Erythroblast (primary cell): ENCODE data around the gene NEDD8.

Source experiments
- DNase-seq, 2 experiments: peaks; one replicate each; lab custom pipeline; 2025; lab: John Stamatoyannopoulos, UW
- GATA1 ChIP-seq: IDR thresholded peaks from 2 replicates; pipeline ENCODE4 v1.6.1; 2011; ENCODE audit warnings: low read depth, mild to moderate bottlenecking, control low read depth, low read length, moderate library complexity
- POLR2A ChIP-seq: IDR thresholded peaks from 2 replicates; pipeline ENCODE4 v1.6.1; 2011; ENCODE audit warnings: mild to moderate bottlenecking, low read length

The NEDD8 gene

GRCh38 chr14:24270537-24271133 lies 38.5 kb upstream of the NEDD8 start:
- no peak for TF ChIP-seq GATA1
- TF ChIP-seq POLR2A = no peak
- no peak for DNase-seq

- DNase-seq = no peak
- TF ChIP-seq POLR2A = no peak
- TF ChIP-seq GATA1 = no peak
Measured at GRCh38 chr14:24269910-24270536, 37.9 kb upstream of the NEDD8 start.

DNA sequence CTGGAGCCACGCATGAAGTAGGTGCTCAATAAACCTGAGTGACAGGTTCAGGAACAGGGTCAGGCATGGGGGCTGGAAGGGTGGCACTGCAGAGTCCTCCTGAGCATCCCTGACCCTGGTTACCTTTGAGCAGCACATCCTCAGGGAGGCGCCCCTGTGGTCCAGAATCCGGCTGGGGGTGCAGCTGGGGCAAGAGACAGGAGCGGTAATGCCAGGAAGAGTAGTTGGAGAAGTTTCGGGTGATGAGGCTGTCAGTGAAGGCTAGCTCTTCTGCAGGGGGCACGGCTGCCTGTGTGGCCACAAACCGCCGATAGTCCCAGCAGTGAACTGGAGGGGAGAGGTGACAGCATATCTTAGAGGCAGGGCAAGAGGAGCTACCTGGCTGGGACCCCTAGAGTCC lies 37.2 kb upstream of the NEDD8 start:
- no peak for DNase-seq
- TF ChIP-seq GATA1 = no peak
- no peak for TF ChIP-seq POLR2A

DNA sequence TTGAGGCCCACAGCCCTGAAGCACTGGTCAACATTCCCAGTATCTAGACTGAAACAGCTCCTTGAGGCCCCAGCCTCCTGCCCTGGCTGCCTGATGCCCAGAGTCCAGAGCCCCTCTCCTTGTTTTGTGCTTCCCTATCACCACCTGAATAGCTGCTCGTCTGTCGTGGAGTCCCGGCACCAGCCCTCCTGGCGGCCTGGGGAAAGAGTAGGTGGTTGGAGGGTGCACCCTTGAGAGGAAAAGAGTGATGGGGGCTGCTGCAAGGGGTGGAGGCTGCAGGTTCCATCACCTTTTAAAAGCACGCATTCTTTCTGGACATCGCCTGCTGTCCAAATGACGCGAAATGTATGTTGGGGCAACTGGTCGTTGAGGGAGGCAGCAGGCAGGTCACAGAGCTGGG lies 36.1 kb upstream of the NEDD8 start:
- DNase-seq = no peak
- no peak for TF ChIP-seq POLR2A
- no peak for TF ChIP-seq GATA1

DNA sequence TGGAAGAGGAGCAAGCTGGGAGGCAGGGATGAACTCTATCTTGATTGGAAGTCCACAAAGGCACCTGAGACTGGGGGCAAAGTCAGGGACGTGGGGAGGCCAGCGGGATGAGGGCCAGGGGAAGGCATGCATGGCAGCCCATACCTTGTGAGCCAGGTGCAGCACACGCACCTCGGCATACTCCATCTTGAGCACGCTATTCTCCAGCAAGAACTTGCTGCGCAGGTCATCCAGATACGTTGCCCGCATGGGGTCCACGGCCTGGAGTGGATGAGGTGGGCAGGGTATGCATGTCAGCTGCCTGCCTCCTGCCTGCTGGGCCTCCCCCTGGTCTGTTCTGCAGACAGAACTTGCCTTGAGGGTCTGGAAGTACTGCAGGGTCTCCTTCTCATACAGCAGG lies 35.3 kb upstream of the NEDD8 start:
- no peak for DNase-seq
- TF ChIP-seq GATA1 (no peak), POLR2A (no peak)

DNA sequence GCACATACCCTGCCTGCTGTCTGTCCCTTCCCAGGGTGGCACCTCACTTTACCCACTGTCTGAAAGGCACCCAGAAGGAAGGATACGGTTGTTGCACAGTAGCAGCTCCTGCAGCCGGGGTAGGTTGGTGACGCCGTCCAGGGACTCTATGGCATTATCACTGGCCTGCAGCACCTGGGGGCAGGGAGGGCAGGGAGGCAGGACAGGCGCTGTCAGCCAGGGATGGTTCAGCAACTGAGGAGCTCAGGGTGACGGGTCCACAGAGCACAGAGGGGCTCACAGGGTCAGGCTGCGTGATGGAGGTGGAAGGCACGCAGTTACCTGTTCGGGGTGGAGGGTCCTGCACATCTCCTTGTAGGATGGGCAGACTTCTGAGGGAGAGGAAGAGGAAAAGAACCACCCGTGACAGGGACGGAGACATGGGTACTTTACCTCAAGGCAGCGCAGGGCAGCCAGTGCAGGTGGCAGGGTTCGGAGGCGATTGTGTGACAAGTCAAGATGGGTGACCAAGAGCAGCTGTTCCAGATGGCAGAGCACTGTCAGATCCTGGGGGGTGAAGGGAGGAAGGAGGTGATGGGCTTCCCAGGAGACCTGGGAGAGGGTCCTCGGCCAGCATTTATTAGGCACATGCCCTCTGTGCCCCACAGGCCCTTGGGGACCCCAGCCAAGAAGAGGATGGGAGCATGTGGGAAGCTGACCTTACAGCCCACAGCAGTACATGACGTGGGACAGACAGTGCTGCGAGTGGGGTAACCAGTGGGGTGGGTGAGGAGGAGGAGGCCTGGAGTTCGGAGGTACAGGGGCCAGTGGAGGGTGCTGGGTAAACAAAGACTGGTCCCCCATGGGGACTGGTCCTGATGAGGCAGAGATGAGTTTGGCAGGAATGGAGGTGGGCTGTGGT lies 34.4 kb upstream of the NEDD8 start:
- DNase-seq = no peak
- no peak for TF ChIP-seq POLR2A
- TF ChIP-seq GATA1 = no peak

- no peak for DNase-seq
- TF ChIP-seq GATA1 = no peak
- no peak for TF ChIP-seq POLR2A
Measured at GRCh38 chr14:24264298-24264697, 32.1 kb upstream of the NEDD8 start.

DNA sequence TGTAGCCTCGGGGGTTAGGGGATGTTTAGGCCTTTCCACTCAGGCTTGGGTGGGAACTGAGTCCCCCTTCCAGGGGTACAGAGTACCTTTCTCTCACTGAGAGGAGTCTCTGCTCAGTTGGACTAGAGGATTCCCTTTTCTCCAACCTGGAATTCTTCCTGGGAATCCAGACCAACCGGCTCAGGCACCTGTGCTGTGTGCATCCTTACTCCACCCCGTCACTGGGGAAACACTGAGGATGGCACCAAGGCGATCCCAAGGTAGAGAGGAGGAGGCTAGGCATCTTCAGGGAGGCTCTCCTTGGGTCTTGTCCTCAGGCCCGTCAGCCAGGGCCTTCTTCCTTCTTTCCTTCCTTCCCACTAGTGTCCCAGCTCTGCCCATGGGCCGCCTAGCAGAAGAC lies 31.7 kb upstream of the NEDD8 start:
- TF ChIP-seq GATA1 = no peak
- no peak for TF ChIP-seq POLR2A

DNA sequence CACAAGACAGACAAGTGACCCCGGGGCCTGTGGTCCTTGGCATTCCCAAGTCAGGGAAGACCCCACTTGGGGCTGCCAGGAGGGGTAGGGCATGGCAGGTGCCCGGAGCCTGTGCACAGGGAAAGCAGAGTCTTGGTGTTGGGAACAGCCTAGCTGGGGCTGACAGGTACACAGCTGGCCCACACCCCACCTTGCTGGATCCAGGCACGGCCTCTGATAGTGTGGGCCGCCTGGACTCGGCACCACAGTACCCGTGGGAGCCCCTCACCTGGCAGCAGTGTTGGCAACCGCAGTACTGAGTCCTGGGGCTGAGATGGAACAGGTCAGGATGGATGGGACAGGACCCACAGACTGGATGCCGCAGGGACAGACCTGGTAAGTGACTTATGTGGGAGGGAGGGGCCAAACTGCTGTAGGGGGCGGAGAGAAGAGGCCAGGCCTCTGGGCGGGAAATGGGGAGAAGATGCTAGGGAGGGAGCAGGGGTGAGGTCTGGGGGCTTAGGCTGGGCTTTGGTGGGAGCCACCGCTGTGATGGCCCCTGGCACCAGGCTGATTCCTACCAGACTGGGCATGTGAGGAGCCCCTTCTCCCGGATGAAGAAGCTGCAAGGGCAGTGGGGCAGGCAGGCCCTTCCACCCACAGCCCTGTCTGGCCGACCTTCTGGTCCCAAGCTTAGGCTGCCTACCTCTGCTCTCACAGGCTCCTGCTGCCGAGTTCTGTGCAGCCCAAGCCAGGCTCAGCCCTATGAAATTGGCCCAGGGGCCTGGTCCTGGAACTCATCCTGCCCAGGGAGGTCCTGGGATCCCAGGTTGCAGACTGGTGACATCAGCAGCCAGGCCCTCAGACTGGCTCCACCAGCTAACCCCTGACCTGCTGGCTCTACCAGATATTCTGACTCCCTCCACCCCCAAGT lies 30.9 kb upstream of the NEDD8 start, which contains the start of gene TGM1:
TSS of gene TGM1 (minus strand) at position 357 of the 913 bp plus-strand sequence. CDS start 825 bp downstream, outside the sequence.
- TF ChIP-seq GATA1 (no peak), POLR2A (no peak)
- peak; percentile 18 to 62 for DNase-seq

More for the DNA sequence above, 31.7 kb upstream of the NEDD8 start:
- no peak for DNase-seq

GRCh38 chr14:24261969-24262327 lies 29.8 kb upstream of the NEDD8 start:
- TF ChIP-seq GATA1 = no peak
- no peak for TF ChIP-seq POLR2A
- no peak for DNase-seq

- DNase-seq = no peak
- TF ChIP-seq GATA1 (no peak), POLR2A (no peak)
Measured at GRCh38 chr14:24261256-24261968, 29.2 kb upstream of the NEDD8 start.

DNA sequence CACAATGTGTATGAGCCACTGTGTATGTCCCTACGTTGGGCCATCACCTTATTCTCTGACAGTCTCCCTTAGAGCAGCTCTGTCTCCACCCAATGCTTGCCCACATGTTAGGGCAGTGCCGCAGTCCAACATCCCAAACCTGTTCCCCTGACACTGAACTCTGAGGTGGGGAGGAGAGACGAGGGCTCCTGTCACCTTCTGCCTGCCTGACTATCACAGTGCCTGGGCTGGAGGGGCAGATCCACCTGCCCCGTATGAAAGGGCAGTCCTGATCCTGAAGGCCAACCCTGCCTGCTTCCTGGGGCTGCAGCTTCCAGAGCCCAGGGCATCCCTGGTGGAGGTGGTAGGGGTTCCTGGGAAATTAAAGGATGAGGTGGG lies 28.6 kb upstream of the NEDD8 start:
- no peak for DNase-seq
- TF ChIP-seq GATA1 (no peak), POLR2A (no peak)
